Calu3 (cell line): ENCODE results near the gene NXPH4. TPM values are rescaled to one million over a fixed set of nuclear protein-coding genes. Genes with fewer than 3 reads are reported as not detected.

Source experiments
- BruUV-seq: library from RNA; stranded (reverse); fragments of 400-500 nt; replicated peaks from 2 replicates; lab custom pipeline; 2021; lab: Mats Ljungman, UMichigan
- CTCF ChIA-PET: fragments of 300-600 bp; sonication (Branson Sonifier 250); formaldehyde crosslinking; loops from one replicate; lab custom pipeline; 2022; ENCODE audit warnings: antibody characterized with exemption; lab: Charles Lee
- DNase-seq: peaks from one replicate; pipeline ENCODE4 v3.0.0; 2022
- H3K27ac Mint-ChIP-seq: one replicate; pipeline ENCODE4 v1.8.0; 2022; ENCODE audit warnings: mixed read lengths; ENCODE audit not compliant: unreplicated experiment
- H3K27me3 Mint-ChIP-seq: one replicate; pipeline ENCODE4 v1.8.0; 2022; ENCODE audit warnings: mixed read lengths; ENCODE audit not compliant: unreplicated experiment
- H3K36me3 Mint-ChIP-seq: one replicate; pipeline ENCODE4 v1.8.0; 2022; ENCODE audit warnings: mild to moderate bottlenecking, moderate library complexity, mixed read lengths; ENCODE audit not compliant: insufficient read depth, unreplicated experiment
- H3K4me1 Mint-ChIP-seq: one replicate; pipeline ENCODE4 v1.8.0; 2022; ENCODE audit warnings: mild to moderate bottlenecking, low read depth, mixed read lengths; ENCODE audit not compliant: unreplicated experiment
- H3K4me3 Mint-ChIP-seq: one replicate; pipeline ENCODE4 v1.8.0; 2022; ENCODE audit warnings: mild to moderate bottlenecking, low read depth, moderate library complexity, mixed read lengths; ENCODE audit not compliant: unreplicated experiment
- H3K9me3 Mint-ChIP-seq: one replicate; pipeline ENCODE4 v1.8.0; 2022; ENCODE audit warnings: low read depth, mixed read lengths; ENCODE audit not compliant: unreplicated experiment
- intact Hi-C: fragments of 100-400 bp; cut with micrococcal nuclease; formaldehyde crosslinking; loops from one replicate; pipeline ENCODE4 v1.10.0; 2022; ENCODE audit not compliant: unreplicated experiment
- total RNA-seq: library from RNA; stranded (reverse); gene quantifications from 2 replicates; pipeline ENCODE4 v1.2.3, GENCODE V29; 2022
- TF ChIP-seq, protein P1 (sequence below): fragments of 200-600 bp; IDR thresholded peaks from one replicate; pipeline ENCODE4 v1.8.0; 2022; ENCODE audit warnings: antibody characterized with exemption; ENCODE audit not compliant: unreplicated experiment

NXPH4 gene
- total RNA-seq, 1 experiment from 2014 or later, result 4.1 TPM

DNA sequence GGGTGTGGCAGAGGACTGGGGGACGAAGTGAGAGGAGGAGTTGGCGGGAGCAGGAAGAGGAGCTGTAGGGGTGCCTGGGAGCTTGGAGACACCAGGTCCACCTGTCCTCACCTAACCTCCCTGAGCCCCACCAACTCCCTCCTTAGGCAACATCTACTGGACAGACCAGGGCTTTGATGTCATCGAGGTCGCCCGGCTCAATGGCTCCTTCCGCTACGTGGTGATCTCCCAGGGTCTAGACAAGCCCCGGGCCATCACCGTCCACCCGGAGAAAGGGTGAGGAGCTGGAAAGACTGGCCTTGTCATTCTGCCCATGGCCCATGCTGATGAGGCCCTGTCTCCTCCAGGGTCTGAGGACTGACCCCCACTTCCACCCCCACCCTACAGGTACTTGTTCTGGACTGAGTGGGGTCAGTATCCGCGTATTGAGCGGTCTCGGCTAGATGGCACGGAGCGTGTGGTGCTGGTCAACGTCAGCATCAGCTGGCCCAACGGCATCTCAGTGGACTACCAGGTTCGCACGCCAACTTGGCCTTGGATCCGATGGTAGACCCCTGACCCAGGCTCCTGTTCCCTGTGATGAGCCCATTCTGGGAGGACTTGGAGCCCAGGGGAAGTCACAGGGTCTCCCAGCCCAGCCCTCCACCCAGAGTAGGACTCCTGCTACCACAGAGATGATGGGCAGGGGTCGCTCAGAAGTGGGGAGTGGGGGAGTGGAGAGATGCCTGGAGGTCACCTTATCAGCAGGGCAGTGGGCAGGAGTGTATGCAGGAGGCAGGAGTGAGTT, 32.5 kb upstream of the NXPH4 start:
- TF ChIP-seq, protein P1, sequence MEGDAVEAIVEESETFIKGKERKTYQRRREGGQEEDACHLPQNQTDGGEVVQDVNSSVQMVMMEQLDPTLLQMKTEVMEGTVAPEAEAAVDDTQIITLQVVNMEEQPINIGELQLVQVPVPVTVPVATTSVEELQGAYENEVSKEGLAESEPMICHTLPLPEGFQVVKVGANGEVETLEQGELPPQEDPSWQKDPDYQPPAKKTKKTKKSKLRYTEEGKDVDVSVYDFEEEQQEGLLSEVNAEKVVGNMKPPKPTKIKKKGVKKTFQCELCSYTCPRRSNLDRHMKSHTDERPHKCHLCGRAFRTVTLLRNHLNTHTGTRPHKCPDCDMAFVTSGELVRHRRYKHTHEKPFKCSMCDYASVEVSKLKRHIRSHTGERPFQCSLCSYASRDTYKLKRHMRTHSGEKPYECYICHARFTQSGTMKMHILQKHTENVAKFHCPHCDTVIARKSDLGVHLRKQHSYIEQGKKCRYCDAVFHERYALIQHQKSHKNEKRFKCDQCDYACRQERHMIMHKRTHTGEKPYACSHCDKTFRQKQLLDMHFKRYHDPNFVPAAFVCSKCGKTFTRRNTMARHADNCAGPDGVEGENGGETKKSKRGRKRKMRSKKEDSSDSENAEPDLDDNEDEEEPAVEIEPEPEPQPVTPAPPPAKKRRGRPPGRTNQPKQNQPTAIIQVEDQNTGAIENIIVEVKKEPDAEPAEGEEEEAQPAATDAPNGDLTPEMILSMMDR, result no peak
- peaks cover 4% of the 10 kb centered on the region for H3K36me3 Mint-ChIP-seq
- no peak for DNase-seq
- no peaks in the 10 kb centered on the region for H3K4me1 Mint-ChIP-seq
- H3K4me3 Mint-ChIP-seq, result no peak overlapping the region
- no TSS peak for BruUV-seq
- no peak overlapping the region for H3K27ac Mint-ChIP-seq
- no peaks in the 10 kb centered on the region for H3K9me3 Mint-ChIP-seq
- peaks cover 9% of the 10 kb centered on the region for H3K27me3 Mint-ChIP-seq
- intact Hi-C loops, result loop anchor here (1.0 to 5.0 kb wide), 3 partner anchors 60 to 175 kb away; no protein-coding TSS in a partner anchor
- CTCF ChIA-PET, result interaction anchor here (0.6 to 6.0 kb wide), 6 partner anchors 9 to 954 kb away, joined by 3 to 39 read pairs (median 10); partner anchors contain the start of gene LRP1

DNA sequence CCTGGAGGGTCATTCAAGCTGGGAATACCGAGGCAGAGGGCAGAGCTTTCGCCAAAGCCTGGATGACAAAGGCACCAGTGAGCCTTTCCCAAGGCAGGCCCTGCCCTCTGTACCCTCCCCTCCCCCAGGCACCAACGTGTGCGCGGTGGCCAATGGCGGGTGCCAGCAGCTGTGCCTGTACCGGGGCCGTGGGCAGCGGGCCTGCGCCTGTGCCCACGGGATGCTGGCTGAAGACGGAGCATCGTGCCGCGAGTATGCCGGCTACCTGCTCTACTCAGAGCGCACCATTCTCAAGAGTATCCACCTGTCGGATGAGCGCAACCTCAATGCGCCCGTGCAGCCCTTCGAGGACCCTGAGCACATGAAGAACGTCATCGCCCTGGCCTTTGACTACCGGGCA, 31.2 kb upstream of the NXPH4 start:
- Mint-ChIP-seq H3K9me3 (no peaks in the 10 kb centered on the region), H3K4me1 (no peaks in the 10 kb centered on the region), H3K4me3 (no peak overlapping the region), H3K36me3 (peaks cover 4% of the 10 kb centered on the region), H3K27ac (no peak overlapping the region), H3K27me3 (peaks cover 9% of the 10 kb centered on the region)
- TF ChIP-seq, protein P1, result no peak
- no peak for DNase-seq
- CTCF ChIA-PET, result interaction anchor here (1.0 to 6.0 kb wide), 5 partner anchors 9 to 61 kb away, joined by 3 to 39 read pairs (median 3); partner anchors contain the start of gene LRP1
- intact Hi-C loops, result no loop called here
- no TSS peak for BruUV-seq

DNA sequence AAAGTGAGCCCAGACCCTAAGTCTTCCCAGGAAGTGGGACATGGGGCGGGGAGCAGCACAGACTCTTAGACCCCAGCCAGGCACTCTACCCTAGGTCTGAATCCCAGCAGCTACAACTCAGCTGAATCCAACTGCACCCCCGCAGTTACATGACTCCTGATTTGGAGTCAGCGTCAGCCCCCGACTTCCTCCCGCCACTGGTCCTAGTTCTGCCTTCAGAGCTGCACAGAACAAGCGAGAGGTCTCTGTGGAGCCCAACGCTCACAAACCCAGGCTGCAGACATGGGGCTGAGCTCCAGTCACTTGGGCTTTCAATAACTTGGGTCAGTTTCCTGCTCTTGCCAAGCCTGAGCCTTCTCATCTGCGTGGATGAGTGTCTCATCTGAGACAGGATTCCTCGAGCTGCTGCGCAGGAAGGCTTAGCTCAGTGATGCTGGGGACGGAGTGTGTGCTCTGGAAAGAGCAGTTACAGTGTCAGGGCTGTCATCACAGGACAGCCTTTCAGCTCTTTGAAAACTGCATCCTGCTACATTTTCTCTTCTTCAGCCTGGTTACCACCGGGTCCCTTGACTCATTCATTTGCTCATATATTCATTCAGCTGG, 30.6 kb upstream of the NXPH4 start:
- H3K4me3 Mint-ChIP-seq, result no peak overlapping the region
- TF ChIP-seq, protein P1, result no peak
- no peaks in the 10 kb centered on the region for H3K9me3 Mint-ChIP-seq
- H3K27me3 Mint-ChIP-seq, result peaks cover 9% of the 10 kb centered on the region
- H3K27ac Mint-ChIP-seq, result no peak overlapping the region
- no peak for DNase-seq
- peaks cover 4% of the 10 kb centered on the region for H3K36me3 Mint-ChIP-seq
- intact Hi-C loops, result no loop called here
- CTCF ChIA-PET, result interaction anchor here (1.0 to 6.0 kb wide), 3 partner anchors 10 to 62 kb away, joined by 3 to 39 read pairs (median 3); partner anchors contain the start of gene LRP1
- no peaks in the 10 kb centered on the region for H3K4me1 Mint-ChIP-seq
- no TSS peak for BruUV-seq

DNA sequence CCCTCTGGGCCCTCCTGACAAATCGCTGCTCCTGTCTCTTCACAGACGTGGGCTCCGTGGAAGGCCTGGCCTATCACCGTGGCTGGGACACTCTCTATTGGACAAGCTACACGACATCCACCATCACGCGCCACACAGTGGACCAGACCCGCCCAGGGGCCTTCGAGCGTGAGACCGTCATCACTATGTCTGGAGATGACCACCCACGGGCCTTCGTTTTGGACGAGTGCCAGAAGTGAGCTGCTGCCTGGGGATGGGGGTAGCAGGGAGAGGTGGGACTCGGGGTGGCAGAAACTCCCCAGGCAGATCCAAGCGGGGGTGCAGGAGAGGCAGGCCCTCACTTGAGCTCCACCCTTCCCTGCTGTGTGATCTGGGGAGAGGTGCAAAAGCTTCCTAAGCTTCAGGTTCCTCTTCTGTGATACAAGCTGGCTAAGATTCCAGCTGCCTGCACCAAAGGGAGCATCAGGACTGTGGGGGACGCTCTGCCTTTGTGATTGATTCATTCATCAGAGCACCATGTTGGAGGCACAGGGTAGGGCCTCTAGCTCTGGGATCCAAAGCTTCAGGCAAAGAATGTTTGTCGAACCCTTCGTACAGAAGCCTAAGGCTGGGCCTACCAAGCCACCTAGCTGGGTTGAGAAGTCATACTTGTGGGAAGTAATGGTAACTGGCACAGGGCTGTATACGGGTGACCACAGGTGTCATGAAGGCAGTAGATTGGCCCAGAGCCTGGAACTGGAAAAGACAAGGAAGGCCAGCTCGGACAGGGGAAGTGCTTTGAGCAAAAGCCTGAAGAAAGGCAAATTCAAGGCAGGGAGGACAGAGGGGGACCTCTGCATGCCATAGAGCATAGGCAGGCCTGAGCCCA, 29.1 kb upstream of the NXPH4 start:
- DNase-seq, result no peak
- intact Hi-C loops, result no loop called here

More for the DNA sequence above, 29.1 kb upstream of the NXPH4 start:
- no peak overlapping the region for H3K4me3 Mint-ChIP-seq
- TF ChIP-seq, protein P1, result no peak
- H3K4me1 Mint-ChIP-seq, result no peaks in the 10 kb centered on the region
- H3K36me3 Mint-ChIP-seq, result peaks cover 7% of the 10 kb centered on the region
- H3K27me3 Mint-ChIP-seq, result peaks cover 9% of the 10 kb centered on the region
- BruUV-seq, result no TSS peak
- CTCF ChIA-PET, result interaction anchor here (0.5 to 1.1 kb wide), 2 partner anchors 59 to 441 kb away, joined by 3 read pairs; partner anchors contain the start of gene LRP1
- peaks cover 2% of the 10 kb centered on the region for H3K9me3 Mint-ChIP-seq
- H3K27ac Mint-ChIP-seq, result no peak overlapping the region
